Activated CD8-positive, alpha-beta memory T cell treated with anti-CD3 and anti-CD28 coated beads, Interleukin-2, amount 10 ng/mL, durations not matched to agents 7 days and 5 days (primary cell): Measurements from ENCODE around the gene OPCML. TPM values are rescaled to one million over a fixed set of nuclear protein-coding genes. Genes with fewer than 3 reads are reported as not detected.

Experiments
- ATAC-seq: fragments of 150-1000 bp; cut with Tn5 transposase; one replicate; pipeline ENCODE4 v1.10.0; 2021; ENCODE audit warnings: moderate library complexity
- CTCF ChIA-PET: fragments of 350-600 bp; sonication (Branson Sonifier 250); formaldehyde crosslinking; loops from one replicate; lab custom pipeline; 2021; ENCODE audit warnings: antibody characterized with exemption; lab: Charles Lee
- DNase-seq: peaks from one replicate; pipeline ENCODE4 v3.0.0-alpha.2; 2020
- H3K27ac Mint-ChIP-seq: one replicate; pipeline ENCODE4 v1.8.0; 2021; ENCODE audit warnings: mild to moderate bottlenecking, mixed read lengths
- H3K27me3 Mint-ChIP-seq: one replicate; pipeline ENCODE4 v1.8.0; 2021; ENCODE audit warnings: mixed read lengths
- H3K36me3 Mint-ChIP-seq: one replicate; pipeline ENCODE4 v1.8.0; 2021; ENCODE audit warnings: mild to moderate bottlenecking, mixed read lengths
- H3K4me1 Mint-ChIP-seq: one replicate; pipeline ENCODE4 v1.8.0; 2021; ENCODE audit warnings: mixed read lengths
- H3K4me3 Mint-ChIP-seq: one replicate; pipeline ENCODE4 v1.8.0; 2021; ENCODE audit warnings: mild to moderate bottlenecking, moderate library complexity, mixed read lengths
- H3K9me3 Mint-ChIP-seq: one replicate; pipeline ENCODE4 v1.8.0; 2022; ENCODE audit warnings: low read depth, mixed read lengths
- total RNA-seq, 2 experiments: library from RNA; stranded (reverse); gene quantifications; one replicate each; pipeline ENCODE4 v1.2.3, GENCODE V29; 2021

Gene OPCML
- total RNA-seq, 2 experiments from 2014 or later, result not detected

DNA sequence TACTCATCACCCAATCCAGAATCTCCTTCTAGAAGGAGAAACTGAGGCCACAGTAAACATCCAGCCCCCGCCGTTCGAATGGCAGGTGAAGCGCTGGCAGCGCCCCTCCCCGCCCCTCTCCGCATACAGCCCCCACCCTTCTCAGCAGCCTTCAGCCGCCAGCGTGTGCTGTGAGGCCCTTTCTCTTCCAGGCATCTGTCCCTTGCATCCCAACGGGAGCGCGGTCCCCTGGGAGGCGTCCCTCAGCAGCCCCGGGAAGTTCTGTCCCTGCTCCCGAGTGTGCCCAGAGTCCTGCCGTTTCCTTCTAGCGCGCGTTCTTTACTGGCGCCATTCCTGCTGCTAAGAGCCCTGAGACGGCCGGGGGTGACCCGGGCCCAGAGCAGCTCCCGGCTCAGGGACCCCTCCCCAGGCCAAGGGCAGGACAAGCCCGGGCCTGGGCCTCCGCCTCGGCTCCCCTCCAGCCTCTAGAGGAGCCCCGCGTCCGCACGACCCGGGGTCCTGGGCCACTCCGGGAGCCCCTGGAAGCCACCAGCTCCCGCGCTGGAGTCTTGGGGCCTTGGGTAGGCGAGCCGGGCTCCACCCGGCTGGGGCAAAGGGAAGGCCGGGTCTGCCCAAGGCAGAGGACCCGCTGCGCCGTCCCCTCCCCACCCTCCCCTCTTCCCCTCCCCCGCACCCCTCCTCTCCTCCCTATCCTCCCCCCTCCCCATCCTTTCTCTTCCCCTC is 450.4 kb downstream of the OPCML start:
- Mint-ChIP-seq H3K4me1 (no peaks in the 10 kb centered on the region), H3K36me3 (no peaks in the 10 kb centered on the region), H3K4me3 (no peak overlapping the region), H3K27ac (no peak overlapping the region), H3K27me3 (peaks cover 22% of the 10 kb centered on the region), H3K9me3 (no peaks in the 10 kb centered on the region)
- DNase-seq, result no peak
- CTCF ChIA-PET, result interaction anchor here (1.1 to 1.3 kb wide), 2 partner anchors 11 to 23 kb away, joined by 3 read pairs; no protein-coding TSS in a partner anchor
- no peak for ATAC-seq

DNA sequence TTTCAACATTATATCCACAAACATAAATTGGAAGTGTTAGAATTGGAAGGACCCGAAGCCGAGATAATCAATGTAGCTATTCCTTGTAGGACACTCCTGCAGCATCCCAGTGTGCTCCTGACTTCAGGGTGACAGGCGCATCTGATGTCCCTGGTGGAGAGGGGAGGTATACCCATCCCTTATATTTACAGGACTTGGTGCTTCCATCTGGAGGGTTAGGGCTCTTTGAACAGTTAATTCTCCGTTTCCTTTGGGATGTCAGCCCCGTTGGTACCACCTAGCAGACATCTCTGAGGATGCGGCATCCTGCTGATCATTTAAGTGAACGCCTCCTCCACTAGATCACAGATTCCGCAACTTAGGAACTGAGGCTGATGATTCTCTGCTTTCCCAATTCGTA is 451.3 kb downstream of the OPCML start:
- Mint-ChIP-seq H3K9me3 (no peaks in the 10 kb centered on the region), H3K4me3 (no peak overlapping the region), H3K27me3 (peaks cover 17% of the 10 kb centered on the region), H3K36me3 (no peaks in the 10 kb centered on the region), H3K27ac (no peak overlapping the region), H3K4me1 (no peaks in the 10 kb centered on the region)
- ATAC-seq (no peak), DNase-seq (no peak)
- CTCF ChIA-PET, result interaction anchor here (1.1 to 1.3 kb wide), 2 partner anchors 11 to 24 kb away, joined by 3 read pairs; no protein-coding TSS in a partner anchor

DNA sequence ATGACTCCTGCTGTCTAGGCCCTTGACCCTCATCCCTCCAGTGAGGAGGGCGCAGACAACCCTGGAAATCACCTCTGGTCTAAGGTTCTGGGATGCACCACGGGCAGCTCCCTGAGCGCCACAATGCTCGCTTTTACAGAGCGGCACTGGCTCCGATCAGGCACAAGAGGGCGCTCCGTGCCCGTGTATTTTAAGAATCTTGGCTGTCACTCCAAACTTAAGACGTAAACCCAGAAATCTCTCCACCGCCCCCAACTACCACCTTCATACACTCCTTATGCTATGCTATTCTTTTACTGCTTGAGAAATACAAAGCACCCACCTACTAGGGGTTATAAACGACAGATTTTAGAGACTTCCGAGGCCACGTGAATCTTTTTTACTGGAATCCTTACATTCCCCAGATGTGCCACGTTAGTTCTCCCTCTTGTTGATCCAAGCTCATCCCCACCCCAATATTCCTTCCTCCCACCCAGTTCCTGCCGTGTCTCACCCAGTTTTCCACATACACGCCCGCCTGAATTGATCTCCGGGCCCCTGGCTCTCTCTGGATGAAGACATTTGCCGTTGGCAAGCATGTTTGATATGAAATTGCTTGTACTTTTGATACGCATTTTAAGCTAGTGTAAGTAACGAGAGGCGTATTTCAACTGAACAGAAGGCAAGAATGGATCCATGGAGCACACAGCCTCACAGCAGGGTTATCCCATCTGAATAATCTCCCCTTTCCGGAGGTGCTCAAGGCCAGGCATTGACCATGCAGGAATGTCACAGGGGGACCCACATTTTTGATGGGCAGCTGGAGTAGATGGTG is 453.5 kb downstream of the OPCML start:
- no peaks in the 10 kb centered on the region for H3K36me3 Mint-ChIP-seq
- DNase-seq (peak; percentile 51), ATAC-seq (no peak)
- CTCF ChIA-PET, result interaction anchor here (0.8 to 1.6 kb wide), 3 partner anchors 9 to 757 kb away, joined by 3 to 9 read pairs (median 3); no protein-coding TSS in a partner anchor
- H3K27ac Mint-ChIP-seq, result no peak overlapping the region
- peaks cover 4% of the 10 kb centered on the region for H3K27me3 Mint-ChIP-seq
- no peaks in the 10 kb centered on the region for H3K9me3 Mint-ChIP-seq
- no peaks in the 10 kb centered on the region for H3K4me1 Mint-ChIP-seq
- no peak overlapping the region for H3K4me3 Mint-ChIP-seq

DNA sequence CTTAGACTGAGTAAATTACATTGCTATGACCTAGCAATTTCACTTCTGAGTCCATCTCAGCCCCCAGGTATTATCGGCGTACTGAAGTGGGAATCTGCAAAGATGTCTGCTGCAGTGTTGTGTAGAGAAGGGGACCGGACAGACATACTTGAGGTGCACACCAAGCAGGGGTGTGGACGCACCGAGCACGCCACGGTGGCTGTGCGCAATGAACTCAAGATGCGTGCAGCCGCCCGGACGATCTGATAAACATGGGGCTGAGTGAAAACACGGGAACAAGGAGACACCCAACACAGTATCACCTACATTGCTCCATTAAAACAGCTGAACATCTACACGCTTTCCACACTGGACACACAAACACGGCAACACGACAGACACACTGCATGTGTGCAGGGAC is 454.3 kb downstream of the OPCML start:
- DNase-seq (no peak), ATAC-seq (no peak)
- Mint-ChIP-seq H3K4me1 (no peaks in the 10 kb centered on the region), H3K9me3 (no peaks in the 10 kb centered on the region), H3K36me3 (no peaks in the 10 kb centered on the region), H3K27ac (no peak overlapping the region), H3K4me3 (no peak overlapping the region), H3K27me3 (no peaks in the 10 kb centered on the region)
- CTCF ChIA-PET, result interaction anchor here (0.8 to 1.6 kb wide), 3 partner anchors 9 to 757 kb away, joined by 3 to 9 read pairs (median 3); no protein-coding TSS in a partner anchor

DNA sequence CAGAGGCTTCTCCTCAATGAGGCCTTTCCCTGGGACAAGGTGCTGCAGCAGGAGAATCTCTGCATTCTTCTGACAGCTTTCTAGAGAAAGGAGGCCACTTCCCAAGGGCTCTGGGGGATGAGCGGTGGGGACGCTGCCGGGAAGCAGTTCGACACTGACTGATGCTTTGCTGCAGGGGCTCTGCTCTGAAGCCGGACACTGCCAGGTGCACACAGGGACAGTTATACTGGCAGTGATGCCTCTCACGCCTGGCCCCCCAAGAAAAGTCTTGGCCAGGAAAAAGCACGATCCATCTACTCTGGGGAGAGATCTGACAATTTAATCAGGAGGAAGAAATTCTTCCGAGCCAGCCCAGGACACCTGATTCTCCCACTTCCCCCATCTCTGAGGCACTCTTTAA is 456.9 kb downstream of the OPCML start:
- Mint-ChIP-seq H3K27me3 (no peaks in the 10 kb centered on the region), H3K4me3 (no peak overlapping the region), H3K27ac (no peak overlapping the region), H3K4me1 (no peaks in the 10 kb centered on the region), H3K9me3 (no peaks in the 10 kb centered on the region), H3K36me3 (no peaks in the 10 kb centered on the region)
- CTCF ChIA-PET, result no interaction called here
- ATAC-seq, result no peak
- DNase-seq, result no peak

DNA sequence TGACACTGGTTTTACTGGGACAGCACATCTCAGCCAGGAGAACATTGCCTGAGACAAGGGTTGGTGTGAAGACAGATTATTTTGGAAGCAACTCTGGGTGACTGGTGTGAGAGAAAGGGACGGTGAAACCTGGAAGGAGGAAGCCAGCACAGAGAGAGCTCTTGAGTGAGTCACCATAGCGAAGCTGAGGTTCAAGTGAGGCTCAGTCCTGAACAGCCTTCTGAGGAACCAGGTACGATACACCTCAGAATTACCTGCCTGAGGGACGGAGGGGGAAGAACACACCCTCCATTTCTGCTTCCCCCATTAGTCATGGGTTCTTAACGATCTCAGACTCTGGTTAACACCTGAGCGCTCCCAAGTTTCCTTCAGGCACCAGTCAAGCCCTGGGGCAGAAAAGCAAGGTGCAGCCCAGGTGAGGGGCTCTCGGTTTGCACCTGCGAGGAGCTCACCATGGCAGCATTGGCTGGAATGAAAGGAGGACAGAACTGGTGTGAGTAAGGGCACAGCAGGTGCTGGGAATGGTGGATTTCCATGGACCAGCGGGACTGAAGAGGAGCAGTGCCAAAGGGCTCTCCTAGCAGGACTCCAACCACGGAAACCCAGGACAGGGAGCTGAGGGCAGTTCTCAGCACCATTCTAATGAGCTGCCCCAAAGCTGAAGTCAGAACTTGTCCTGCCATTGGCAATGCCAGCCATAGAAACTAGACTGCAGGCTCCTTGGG is 459.3 kb downstream of the OPCML start:
- Mint-ChIP-seq H3K4me1 (no peaks in the 10 kb centered on the region), H3K4me3 (no peak overlapping the region), H3K36me3 (no peaks in the 10 kb centered on the region), H3K27ac (no peak overlapping the region), H3K9me3 (no peaks in the 10 kb centered on the region), H3K27me3 (peaks cover 2% of the 10 kb centered on the region)
- CTCF ChIA-PET, result no interaction called here
- no peak for ATAC-seq
- no peak for DNase-seq

DNA sequence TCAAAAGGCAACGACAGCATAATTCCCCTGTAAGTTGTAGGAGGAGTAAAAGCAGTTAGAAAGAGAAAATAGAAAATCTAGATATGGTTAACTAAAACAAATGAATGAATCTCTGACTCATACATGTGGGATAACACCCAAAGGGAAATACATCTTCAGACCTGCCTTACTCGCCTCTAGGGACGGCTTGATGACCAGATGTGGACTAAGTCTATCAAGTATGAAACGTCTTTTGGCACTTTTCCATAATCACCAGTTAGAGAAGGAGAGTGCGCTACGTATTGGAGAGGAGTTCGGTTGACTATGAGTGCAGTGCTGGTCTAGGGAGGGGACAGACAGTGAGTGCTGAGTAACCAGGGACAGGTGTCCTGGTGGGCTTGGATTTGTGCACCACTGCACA is 459.9 kb downstream of the OPCML start:
- DNase-seq (no peak), ATAC-seq (no peak)
- no peak overlapping the region for H3K27ac Mint-ChIP-seq
- CTCF ChIA-PET, result no interaction called here
- H3K9me3 Mint-ChIP-seq, result no peaks in the 10 kb centered on the region
- H3K4me1 Mint-ChIP-seq, result no peaks in the 10 kb centered on the region
- H3K4me3 Mint-ChIP-seq, result no peak overlapping the region
- H3K27me3 Mint-ChIP-seq, result peaks cover 2% of the 10 kb centered on the region
- H3K36me3 Mint-ChIP-seq, result no peaks in the 10 kb centered on the region

DNA sequence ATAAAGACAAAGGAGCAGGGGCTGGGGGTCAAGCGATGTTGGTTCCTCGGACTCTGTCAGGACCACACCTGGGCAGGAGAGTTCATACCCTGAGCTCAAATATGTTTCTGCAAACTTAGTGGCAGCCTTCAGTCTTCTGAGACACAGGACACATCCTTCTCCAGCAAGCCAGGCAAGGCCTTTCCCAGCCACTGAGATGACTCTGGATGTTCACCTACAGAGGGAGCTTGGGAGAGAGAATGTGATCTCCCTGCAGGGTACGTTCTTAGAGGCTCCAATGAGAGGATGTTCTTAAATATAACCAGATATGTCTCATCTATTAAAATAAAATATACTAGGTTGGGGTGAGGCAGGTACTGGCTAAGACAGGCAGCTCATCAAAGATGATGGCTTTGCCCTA is 461.5 kb downstream of the OPCML start:
- DNase-seq (no peak), ATAC-seq (no peak)
- no peaks in the 10 kb centered on the region for H3K9me3 Mint-ChIP-seq
- H3K27me3 Mint-ChIP-seq, result peaks cover 2% of the 10 kb centered on the region
- H3K4me1 Mint-ChIP-seq, result no peaks in the 10 kb centered on the region
- CTCF ChIA-PET, result interaction anchor here (1.0 kb wide), 1 partner anchor 11 kb away, joined by 3 read pairs; no protein-coding TSS in a partner anchor
- H3K4me3 Mint-ChIP-seq, result no peak overlapping the region
- H3K27ac Mint-ChIP-seq, result no peak overlapping the region
- no peaks in the 10 kb centered on the region for H3K36me3 Mint-ChIP-seq

DNA sequence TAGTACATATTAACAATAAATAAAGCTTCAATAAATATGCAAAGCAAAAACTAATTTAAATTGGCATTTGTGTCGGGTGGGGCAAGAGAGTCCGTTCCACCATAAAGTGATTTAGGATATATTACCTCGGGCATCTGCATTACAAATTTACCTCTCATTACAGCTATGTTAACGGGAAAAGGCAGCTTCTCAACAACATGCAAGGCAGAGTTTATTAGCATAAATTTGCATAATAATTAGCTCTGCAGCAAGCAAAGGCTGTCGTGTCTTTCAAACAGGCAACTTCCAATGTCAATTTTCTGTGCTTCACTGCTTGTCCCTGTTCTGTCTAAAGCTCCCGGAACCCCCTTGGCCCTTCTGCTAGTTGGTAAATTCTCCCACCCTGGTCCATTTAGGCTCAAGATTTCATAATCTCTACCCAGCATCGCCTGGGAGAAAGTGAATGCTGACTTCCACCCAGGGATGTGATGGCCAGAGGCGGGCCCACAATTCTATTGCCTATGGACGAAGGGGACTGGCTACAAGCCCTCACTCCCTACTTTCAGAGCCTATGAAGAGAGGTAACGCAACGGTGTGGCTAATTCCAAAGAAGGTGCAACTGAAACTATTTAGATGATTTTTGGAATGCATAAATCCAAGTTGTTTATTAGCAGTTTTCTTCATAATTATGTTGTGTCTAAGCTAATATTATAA is 462.1 kb downstream of the OPCML start:
- no peak for ATAC-seq
- Mint-ChIP-seq H3K27ac (no peak overlapping the region), H3K4me1 (no peaks in the 10 kb centered on the region), H3K4me3 (no peak overlapping the region), H3K36me3 (no peaks in the 10 kb centered on the region), H3K27me3 (peaks cover 2% of the 10 kb centered on the region), H3K9me3 (no peaks in the 10 kb centered on the region)
- CTCF ChIA-PET, result interaction anchor here (1.0 kb wide), 1 partner anchor 11 kb away, joined by 3 read pairs; no protein-coding TSS in a partner anchor
- DNase-seq, result no peak

DNA sequence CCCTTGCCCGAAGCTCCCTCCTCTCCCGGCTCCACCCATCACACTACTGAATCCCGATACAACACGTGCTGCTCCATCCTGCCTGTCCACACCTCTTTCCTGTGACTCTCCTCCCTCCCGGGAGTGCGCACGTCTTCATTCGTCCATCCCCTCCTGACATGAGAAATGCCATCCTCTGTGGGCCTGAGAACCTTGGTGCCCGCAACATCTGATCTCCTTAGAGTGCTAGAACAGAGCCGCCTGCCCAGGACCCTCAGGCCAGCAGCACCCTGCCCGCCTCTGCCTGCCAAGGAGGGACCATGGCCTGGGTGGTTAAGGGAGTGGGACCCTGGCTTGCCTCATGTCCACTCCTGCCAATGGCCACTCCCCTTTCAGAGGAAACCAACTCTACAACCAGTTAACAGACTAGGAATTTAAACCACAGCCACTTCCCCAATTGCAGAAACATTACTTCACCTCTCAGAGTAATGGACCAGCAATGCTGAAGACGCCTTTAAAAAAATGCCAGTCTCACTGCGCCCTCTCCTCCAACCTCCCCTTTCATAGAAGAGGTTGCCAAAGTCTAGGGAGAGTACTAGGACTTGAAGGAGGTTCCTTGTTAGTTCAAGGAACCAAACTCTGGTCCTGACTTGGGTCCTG is 466.3 kb downstream of the OPCML start:
- no peak overlapping the region for H3K4me3 Mint-ChIP-seq
- DNase-seq, result no peak
- no peaks in the 10 kb centered on the region for H3K9me3 Mint-ChIP-seq
- H3K27ac Mint-ChIP-seq, result no peak overlapping the region
- peaks cover 7% of the 10 kb centered on the region for H3K4me1 Mint-ChIP-seq
- ATAC-seq, result no peak
- CTCF ChIA-PET, result no interaction called here
- H3K27me3 Mint-ChIP-seq, result peaks cover 15% of the 10 kb centered on the region
- H3K36me3 Mint-ChIP-seq, result no peaks in the 10 kb centered on the region

DNA sequence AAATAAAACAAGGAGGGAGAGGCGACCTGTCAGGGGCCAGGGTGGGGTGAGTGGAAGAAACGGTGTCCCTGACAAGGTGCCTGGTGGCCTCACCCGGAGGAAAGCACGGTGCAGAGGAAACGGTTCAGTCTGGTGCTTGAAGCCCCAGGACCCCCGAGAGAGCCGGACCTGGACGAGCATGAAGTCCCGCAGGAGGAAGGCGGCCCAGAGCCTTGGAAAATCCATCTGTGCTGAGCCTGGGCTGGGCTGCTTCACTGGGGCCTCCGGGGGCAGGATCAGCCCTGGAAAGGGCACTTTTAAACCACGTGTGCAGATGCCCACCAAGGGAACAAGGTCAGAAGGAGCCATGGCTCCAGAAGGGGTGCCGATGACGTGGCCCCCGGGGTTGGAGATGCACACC is 467.3 kb downstream of the OPCML start:
- no peaks in the 10 kb centered on the region for H3K9me3 Mint-ChIP-seq
- no peak overlapping the region for H3K27ac Mint-ChIP-seq
- ATAC-seq (no peak), DNase-seq (no peak)
- H3K36me3 Mint-ChIP-seq, result no peaks in the 10 kb centered on the region
- H3K27me3 Mint-ChIP-seq, result peaks cover 15% of the 10 kb centered on the region
- peaks cover 7% of the 10 kb centered on the region for H3K4me1 Mint-ChIP-seq
- H3K4me3 Mint-ChIP-seq, result no peak overlapping the region
- CTCF ChIA-PET, result interaction anchor here (0.8 kb wide), 1 partner anchor 69 kb away, joined by 3 read pairs; no protein-coding TSS in a partner anchor

DNA sequence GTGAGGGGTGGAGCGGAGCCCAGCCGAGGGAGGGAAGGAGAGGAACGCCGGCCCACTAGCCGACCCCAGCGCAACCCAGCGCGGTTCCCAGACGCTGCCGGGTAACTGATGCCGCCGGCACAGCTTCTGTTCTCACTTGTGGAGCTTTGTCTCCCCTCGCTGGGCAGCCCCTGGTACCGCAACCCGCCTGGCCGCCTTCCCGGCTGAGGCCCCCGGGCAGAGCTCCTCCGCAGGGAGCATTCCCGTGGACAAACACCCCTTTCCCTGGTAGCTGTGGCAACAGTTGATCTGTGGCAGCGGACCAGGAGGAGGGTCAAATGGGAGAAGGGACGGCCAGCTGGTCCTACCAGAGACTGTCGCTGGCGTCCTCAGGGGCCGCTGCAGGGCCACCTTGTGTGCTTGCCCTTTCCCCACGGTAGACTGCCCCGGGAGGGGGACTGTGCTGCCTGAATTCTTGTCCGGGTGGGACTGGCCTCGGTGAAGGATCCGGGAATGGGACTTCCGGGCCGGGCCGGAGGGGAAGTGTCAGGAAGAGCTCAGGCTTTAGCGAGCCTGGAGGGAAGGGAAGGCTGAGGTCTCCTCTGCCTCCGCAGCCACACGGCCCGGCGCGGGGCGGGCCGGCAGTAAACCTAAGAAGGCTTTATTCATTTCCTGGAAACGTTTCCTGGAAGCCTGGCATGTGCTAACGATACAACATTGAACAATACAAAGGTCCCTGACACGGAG is 468.0 kb downstream of the OPCML start:
- no peaks in the 10 kb centered on the region for H3K36me3 Mint-ChIP-seq
- H3K4me1 Mint-ChIP-seq, result peaks cover 7% of the 10 kb centered on the region
- no peaks in the 10 kb centered on the region for H3K9me3 Mint-ChIP-seq
- ATAC-seq (no peak), DNase-seq (no peak)
- H3K4me3 Mint-ChIP-seq, result no peak overlapping the region
- peaks cover 15% of the 10 kb centered on the region for H3K27me3 Mint-ChIP-seq
- CTCF ChIA-PET, result interaction anchor here (0.8 kb wide), 1 partner anchor 70 kb away, joined by 3 read pairs; no protein-coding TSS in a partner anchor
- no peak overlapping the region for H3K27ac Mint-ChIP-seq
